ENCODE data around the gene NRDC. TPM values are rescaled to one million over a fixed set of nuclear protein-coding genes. Genes with fewer than 3 reads are reported as not detected.

Gene NRDC
- total and polyA plus RNA-seq, 2 of the 8 experiments (the other 6 are each of a cell fraction or from before 2014, with no cell fraction given): 70.2 to 182 TPM

DNA sequence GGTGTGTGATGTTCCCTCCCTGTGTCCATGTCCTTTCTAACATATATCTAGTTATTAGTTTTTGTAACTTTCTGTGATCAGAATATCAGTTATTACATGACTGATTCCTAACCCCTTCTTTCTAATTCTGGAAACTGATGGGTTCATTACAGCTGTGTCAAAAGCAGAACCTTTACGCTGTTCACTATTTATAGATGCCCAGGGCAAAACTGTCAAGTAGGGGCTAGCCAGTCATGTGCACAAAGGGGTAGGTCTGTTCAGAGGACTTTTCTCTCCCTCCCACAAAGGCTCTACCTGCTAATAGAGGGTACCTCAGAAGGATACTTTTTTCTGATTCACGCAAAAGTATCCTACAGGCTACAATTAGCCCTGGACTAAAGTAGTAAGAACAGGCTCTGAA, 79.2 kb downstream of the NRDC start:
- POLR2A ChIA-PET (ENCODE audit: partially characterized antibody): interaction anchor here (0.6 kb wide), 1 partner anchor 841 kb away, joined by 4 read pairs; no protein-coding TSS in a partner anchor

More for the DNA sequence above, 79.2 kb downstream of the NRDC start:
- WGBS, 2 experiments (ENCODE audit: extremely low coverage in 1 of 2, insufficient coverage in 1 of 2, insufficient read length in 1 of 2, insufficient replicate concordance in 2 of 2, low coverage in 1 of 2, low lambda C conversion rate in 2 of 2, missing lambda C conversion rate in 1 of 2): 85% methylated on average over 2 of the region's 2 CpGs; no CpG with 5 or more reads in 1 of the 2 experiments
- no peak overlapping the region for H3K9ac ChIP-seq (replicated peaks in 1 of 4; ENCODE audit: extremely low read depth in 1 of 4, low read depth in 3 of 4, low read length in 3 of 4)
- no peak overlapping the region for H3K23ac ChIP-seq (ENCODE audit: insufficient read length)
- no peak overlapping the region for H2AK5ac ChIP-seq (ENCODE audit: low read depth, low read length)
- no peaks in the 10 kb centered on the region for H4K20me1 ChIP-seq (replicated peaks in 1 of 2; ENCODE audit: control insufficient read depth in 1 of 2, insufficient read depth in 2 of 2, low read length in 2 of 2)
- no peak overlapping the region for H3K4me3 ChIP-seq (ENCODE audit: extremely low read depth in 1 of 4, insufficient read depth in 2 of 4, low read depth in 3 of 4, low read length in 4 of 4)
- H3K4ac ChIP-seq (replicated peaks; ENCODE audit: insufficient read length, low read depth, low read length): no peak overlapping the region
- no peak overlapping the region for H3K27ac ChIP-seq (ENCODE audit: low read depth, low read length)
- H3K23me2 ChIP-seq (ENCODE audit: low read depth, low read length): no peaks in the 10 kb centered on the region
- no peak overlapping the region for H2BK12ac ChIP-seq (ENCODE audit: low read depth, low read length)
- H3K14ac ChIP-seq (ENCODE audit: insufficient read length): no peak overlapping the region
- no peak overlapping the region for H2BK20ac ChIP-seq (ENCODE audit: low read length)
- no peak overlapping the region for H4K8ac ChIP-seq (ENCODE audit: extremely low read depth, insufficient read depth, low read length)
- H3K79me1 ChIP-seq (ENCODE audit: low read depth, low read length): no peaks in the 10 kb centered on the region
- CTCF ChIA-PET (ENCODE audit: partially characterized antibody): interaction anchor here (1.8 kb wide), 1 partner anchor 30 kb away, joined by 10 read pairs; no protein-coding TSS in a partner anchor
- no peak overlapping the region for H2AFZ ChIP-seq (ENCODE audit: low read length)
- no peaks in the 10 kb centered on the region for H3K4me1 ChIP-seq (replicated peaks in 1 of 4; ENCODE audit: control insufficient read depth in 3 of 4, insufficient read depth in 4 of 4, low read length in 3 of 4)
- DNase-seq (ENCODE audit: low read depth in 1 of 2, low spot score in 2 of 2) (no peak), FAIRE-seq (no peak)
- H3K27me3 ChIP-seq (replicated peaks in 1 of 4; ENCODE audit: control insufficient read depth in 3 of 4, extremely low read depth in 1 of 4, insufficient read depth in 3 of 4, low read length in 3 of 4): no peaks in the 10 kb centered on the region
- H3K36me3 ChIP-seq (ENCODE audit: control insufficient read depth in 2 of 4, insufficient read depth in 4 of 4, low read length in 3 of 4): peaks cover 2 to 49% (median 34%) of the 10 kb centered on the region in 4 experiments; a peak in 7 of 8 replicates
- no peak overlapping the region for H2BK120ac ChIP-seq (replicated peaks; ENCODE audit: low read depth, low read length)
- no peak overlapping the region for H2BK5ac ChIP-seq (ENCODE audit: low read depth, low read length)
- H4K5ac ChIP-seq (ENCODE audit: insufficient read length, low read depth, low read length): no peak overlapping the region
- no peak overlapping the region for H3K4me2 ChIP-seq (ENCODE audit: insufficient read depth in 1 of 2, low read depth in 2 of 2, low read length in 2 of 2)
- H3K9me3 ChIP-seq (ENCODE audit: insufficient read depth in 2 of 2, low read depth in 1 of 2, low read length in 1 of 2): no peaks in the 10 kb centered on the region
- no peaks in the 10 kb centered on the region for H3K79me2 ChIP-seq (ENCODE audit: control insufficient read depth in 1 of 2, insufficient read depth in 2 of 2, low read length in 2 of 2)
- H3K18ac ChIP-seq (ENCODE audit: extremely low read depth, low read length): no peak overlapping the region
- TF ChIP-seq CHD1 (IDR thresholded peaks at IDR 0.05; ENCODE audit: low read depth, low read length) (no peak), POU5F1 (IDR thresholded peaks at IDR 0.05; ENCODE audit: low read depth, low read length) (no peak), RXRA (IDR thresholded peaks at IDR 0.05; ENCODE audit: insufficient read depth, low read depth, low read length) (no peak), SP4 (IDR thresholded peaks at IDR 0.05; ENCODE audit: low read length) (no peak), JUN (IDR thresholded peaks at IDR 0.05; ENCODE audit: low read depth, low read length) (no peak), TBP (IDR thresholded peaks at IDR 0.05; ENCODE audit: low read depth, low read length) (no peak), PHF8 (conservative IDR thresholded peaks at IDR 0.05; ENCODE audit: low read depth, low read length) (no peak), BACH1 (IDR thresholded peaks at IDR 0.05; ENCODE audit: low read length) (no peak), RFX5 (IDR thresholded peaks at IDR 0.05; ENCODE audit: borderline replicate concordance, low read depth, low read length) (no peak)
- TF ChIP-seq, protein P1, sequence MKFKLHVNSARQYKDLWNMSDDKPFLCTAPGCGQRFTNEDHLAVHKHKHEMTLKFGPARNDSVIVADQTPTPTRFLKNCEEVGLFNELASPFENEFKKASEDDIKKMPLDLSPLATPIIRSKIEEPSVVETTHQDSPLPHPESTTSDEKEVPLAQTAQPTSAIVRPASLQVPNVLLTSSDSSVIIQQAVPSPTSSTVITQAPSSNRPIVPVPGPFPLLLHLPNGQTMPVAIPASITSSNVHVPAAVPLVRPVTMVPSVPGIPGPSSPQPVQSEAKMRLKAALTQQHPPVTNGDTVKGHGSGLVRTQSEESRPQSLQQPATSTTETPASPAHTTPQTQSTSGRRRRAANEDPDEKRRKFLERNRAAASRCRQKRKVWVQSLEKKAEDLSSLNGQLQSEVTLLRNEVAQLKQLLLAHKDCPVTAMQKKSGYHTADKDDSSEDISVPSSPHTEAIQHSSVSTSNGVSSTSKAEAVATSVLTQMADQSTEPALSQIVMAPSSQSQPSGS (IDR thresholded peaks at IDR 0.05; ENCODE audit: low read length): no peak
- no peak overlapping the region for H2BK15ac ChIP-seq (ENCODE audit: low read length)
- no peak overlapping the region for H4K91ac ChIP-seq (replicated peaks; ENCODE audit: insufficient read length, low read length)
- no peak overlapping the region for H3K56ac ChIP-seq (replicated peaks; ENCODE audit: insufficient read length, low read depth, low read length)

Data from H1 (cell line).